Neural cell (in vitro differentiated cells): ENCODE data around the gene ZMAT3. TPM values are rescaled to one million over a fixed set of nuclear protein-coding genes. Genes with fewer than 3 reads are reported as not detected.
"Not testable (repeated sequence)": the region's sequence is repeated elsewhere in the genome, so short reads cannot be mapped to it uniquely, and the experiment has no call there.

Source experiments
- H2AFZ ChIP-seq: fragments of 200-600, 300-800 bp; sonication (generic), shearing (Covaris generic); 2 replicates; pipeline ENCODE4 v1.6.0; 2014; ENCODE audit warnings: low read depth, mild to moderate bottlenecking, antibody characterized with exemption, low read length, moderate library complexity
- H3F3A ChIP-seq: fragments of 200-600 bp; shearing (Covaris generic); 2 replicates; pipeline ENCODE4 v1.6.1; 2016; ENCODE audit warnings: mild to moderate bottlenecking, moderate library complexity, mixed read lengths, antibody characterized with exemption, low read length; ENCODE audit not compliant: insufficient read depth, poor library complexity, severe bottlenecking
- H3K27ac ChIP-seq: fragments of 200-600, 300-800 bp; sonication (generic), shearing (Covaris generic); 2 replicates; pipeline ENCODE4 v1.5.1; 2014; ENCODE audit warnings: mild to moderate bottlenecking, low read length, moderate library complexity
- H3K27me3 ChIP-seq: fragments of 300-800, 200-600 bp; sonication (generic), shearing (Covaris generic); 2 replicates; pipeline ENCODE4 v1.6.0; 2014; ENCODE audit warnings: mild to moderate bottlenecking, low read depth, low read length, moderate library complexity; ENCODE audit not compliant: insufficient read depth
- H3K36me3 ChIP-seq: fragments of 300-800, 200-600 bp; sonication (generic), shearing (Covaris generic); 2 replicates; pipeline ENCODE4 v1.5.1; 2014; ENCODE audit warnings: mild to moderate bottlenecking, antibody characterized with exemption, low read length, moderate library complexity; ENCODE audit not compliant: insufficient read depth
- H3K4me2 ChIP-seq: fragments of 300-800, 200-600 bp; sonication (generic), shearing (Covaris generic); 2 replicates; pipeline ENCODE4 v1.6.0; 2014; ENCODE audit warnings: mild to moderate bottlenecking, low read length
- H3K4me3 ChIP-seq: fragments of 300-800, 200-600 bp; sonication (generic), shearing (Covaris generic); 2 replicates; pipeline ENCODE4 v1.5.1; 2014; ENCODE audit warnings: mild to moderate bottlenecking, low read length, moderate library complexity
- H3K79me2 ChIP-seq: fragments of 200-600 bp; shearing (Covaris generic); replicated peaks from 2 replicates; pipeline ENCODE4 v1.6.0; 2014; ENCODE audit warnings: mild to moderate bottlenecking, low read length, moderate library complexity; ENCODE audit not compliant: insufficient read depth
- H3K9ac ChIP-seq: fragments of 300-800, 200-600 bp; sonication (generic), shearing (Covaris generic); 2 replicates; pipeline ENCODE4 v1.6.1; 2016; ENCODE audit warnings: mild to moderate bottlenecking, low read length, mixed read lengths
- H3K9me2 ChIP-seq: fragments of 200-600 bp; shearing (Covaris generic); 2 replicates; pipeline ENCODE4 v1.6.1; 2016; ENCODE audit warnings: mild to moderate bottlenecking, low read length, mixed read lengths; ENCODE audit not compliant: insufficient read depth
- H3K9me3 ChIP-seq: fragments of 200-600, 300-800 bp; sonication (generic), shearing (Covaris generic); 2 replicates; pipeline ENCODE4 v1.6.1; 2016; ENCODE audit warnings: mild to moderate bottlenecking, mixed run types, low read length, moderate library complexity, mixed read lengths
- H4K20me1 ChIP-seq: fragments of 200-600 bp; shearing (Covaris generic); 2 replicates; pipeline ENCODE4 v1.6.1; 2016; ENCODE audit warnings: mild to moderate bottlenecking, mixed run types; ENCODE audit not compliant: insufficient read depth
- EP300 ChIP-seq: fragments of 450-650 bp; conservative IDR thresholded peaks from 2 replicates; pipeline ENCODE4 v1.6.1; 2014; ENCODE audit warnings: antibody characterized with exemption, mild to moderate bottlenecking, moderate library complexity; ENCODE audit not compliant: poor library complexity, severe bottlenecking
- EZH2 ChIP-seq: fragments of 200-600, 300-800 bp; shearing (Covaris generic), sonication (generic); IDR thresholded peaks from 2 replicates; pipeline ENCODE4 v1.6.1; 2014; ENCODE audit warnings: antibody characterized with exemption, low read length, borderline replicate concordance, mild to moderate bottlenecking; ENCODE audit not compliant: insufficient read depth, poor library complexity, severe bottlenecking
- MXI1 ChIP-seq: fragments of 450-650 bp; conservative IDR thresholded peaks from 2 replicates; pipeline ENCODE4 v1.6.1; 2014; ENCODE audit warnings: antibody characterized with exemption, mild to moderate bottlenecking; ENCODE audit not compliant: poor library complexity, severe bottlenecking
- POLR2AphosphoS5 ChIP-seq: IDR thresholded peaks from 2 replicates; pipeline ENCODE4 v1.6.1; 2012
- RAD21 ChIP-seq: fragments of 450-650 bp; conservative IDR thresholded peaks from 2 replicates; pipeline ENCODE4 v1.6.1; 2014; ENCODE audit warnings: antibody characterized with exemption, mild to moderate bottlenecking, moderate library complexity
- SMC3 ChIP-seq: fragments of 450-650 bp; conservative IDR thresholded peaks from 2 replicates; pipeline ENCODE4 v1.6.1; 2014; ENCODE audit warnings: antibody characterized with exemption, mild to moderate bottlenecking, moderate library complexity; ENCODE audit not compliant: poor library complexity
- TAF1 ChIP-seq: IDR thresholded peaks from 2 replicates; pipeline ENCODE4 v1.6.1; 2012; ENCODE audit warnings: low read depth
- polyA minus RNA-seq: library from RNA; depleted of rRNA, polyadenylated mRNA; stranded (reverse); fragments of >200 nt; gene quantifications from 2 replicates; pipeline ENCODE4 v1.2.3, GENCODE V29; 2014
- polyA plus RNA-seq: library from polyadenylated mRNA; depleted of rRNA; stranded (reverse); fragments of >200 nt; gene quantifications from 2 replicates; pipeline ENCODE4 v1.2.3, GENCODE V29; 2014
- TF ChIP-seq, protein P1 (sequence below): fragments of 450-650 bp; IDR thresholded peaks from 2 replicates; pipeline ENCODE4 v1.5.1; 2014; ENCODE audit warnings: antibody characterized with exemption, mild to moderate bottlenecking, moderate library complexity; ENCODE audit not compliant: poor library complexity, severe bottlenecking
- TF ChIP-seq, protein P2 (sequence below): IDR thresholded peaks from 2 replicates; pipeline ENCODE4 v1.6.1; 2012; ENCODE audit warnings: borderline replicate concordance

The ZMAT3 gene, protein sequence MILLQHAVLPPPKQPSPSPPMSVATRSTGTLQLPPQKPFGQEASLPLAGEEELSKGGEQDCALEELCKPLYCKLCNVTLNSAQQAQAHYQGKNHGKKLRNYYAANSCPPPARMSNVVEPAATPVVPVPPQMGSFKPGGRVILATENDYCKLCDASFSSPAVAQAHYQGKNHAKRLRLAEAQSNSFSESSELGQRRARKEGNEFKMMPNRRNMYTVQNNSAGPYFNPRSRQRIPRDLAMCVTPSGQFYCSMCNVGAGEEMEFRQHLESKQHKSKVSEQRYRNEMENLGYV
- polyA plus RNA-seq (3.1 and 3.9 TPM in 2 replicates), polyA minus RNA-seq (9.0 and 12.2 TPM in 2 replicates)

- Histone ChIP-seq H3K36me3 (peaks cover 6% of the 10 kb centered on the region), H4K20me1 (no peaks in the 10 kb centered on the region), H3F3A (no peaks in the 10 kb centered on the region), H3K27ac (peak within 1 kb of the TSS; percentile 28), H3K9ac (peak within 1 kb of the TSS; percentile 65), H3K4me3 (peak within 1 kb of the TSS; percentile 73), H2AFZ (peak within 1 kb of the TSS; percentile 81), H3K79me2 (peaks cover 24% of the 10 kb centered on the region), H3K27me3 (no peaks in the 10 kb centered on the region), H3K4me2 (peak within 1 kb of the TSS; percentile 85), H3K9me2 (no peaks in the 10 kb centered on the region), H3K9me3 (no peaks in the 10 kb centered on the region)
- TF ChIP-seq POLR2AphosphoS5: peak; percentile 46
- TF ChIP-seq, protein P1, sequence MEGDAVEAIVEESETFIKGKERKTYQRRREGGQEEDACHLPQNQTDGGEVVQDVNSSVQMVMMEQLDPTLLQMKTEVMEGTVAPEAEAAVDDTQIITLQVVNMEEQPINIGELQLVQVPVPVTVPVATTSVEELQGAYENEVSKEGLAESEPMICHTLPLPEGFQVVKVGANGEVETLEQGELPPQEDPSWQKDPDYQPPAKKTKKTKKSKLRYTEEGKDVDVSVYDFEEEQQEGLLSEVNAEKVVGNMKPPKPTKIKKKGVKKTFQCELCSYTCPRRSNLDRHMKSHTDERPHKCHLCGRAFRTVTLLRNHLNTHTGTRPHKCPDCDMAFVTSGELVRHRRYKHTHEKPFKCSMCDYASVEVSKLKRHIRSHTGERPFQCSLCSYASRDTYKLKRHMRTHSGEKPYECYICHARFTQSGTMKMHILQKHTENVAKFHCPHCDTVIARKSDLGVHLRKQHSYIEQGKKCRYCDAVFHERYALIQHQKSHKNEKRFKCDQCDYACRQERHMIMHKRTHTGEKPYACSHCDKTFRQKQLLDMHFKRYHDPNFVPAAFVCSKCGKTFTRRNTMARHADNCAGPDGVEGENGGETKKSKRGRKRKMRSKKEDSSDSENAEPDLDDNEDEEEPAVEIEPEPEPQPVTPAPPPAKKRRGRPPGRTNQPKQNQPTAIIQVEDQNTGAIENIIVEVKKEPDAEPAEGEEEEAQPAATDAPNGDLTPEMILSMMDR: no peak
- TF ChIP-seq MXI1: peak; percentile 98
- no peak for TF ChIP-seq EZH2
- TF ChIP-seq, protein P2, sequence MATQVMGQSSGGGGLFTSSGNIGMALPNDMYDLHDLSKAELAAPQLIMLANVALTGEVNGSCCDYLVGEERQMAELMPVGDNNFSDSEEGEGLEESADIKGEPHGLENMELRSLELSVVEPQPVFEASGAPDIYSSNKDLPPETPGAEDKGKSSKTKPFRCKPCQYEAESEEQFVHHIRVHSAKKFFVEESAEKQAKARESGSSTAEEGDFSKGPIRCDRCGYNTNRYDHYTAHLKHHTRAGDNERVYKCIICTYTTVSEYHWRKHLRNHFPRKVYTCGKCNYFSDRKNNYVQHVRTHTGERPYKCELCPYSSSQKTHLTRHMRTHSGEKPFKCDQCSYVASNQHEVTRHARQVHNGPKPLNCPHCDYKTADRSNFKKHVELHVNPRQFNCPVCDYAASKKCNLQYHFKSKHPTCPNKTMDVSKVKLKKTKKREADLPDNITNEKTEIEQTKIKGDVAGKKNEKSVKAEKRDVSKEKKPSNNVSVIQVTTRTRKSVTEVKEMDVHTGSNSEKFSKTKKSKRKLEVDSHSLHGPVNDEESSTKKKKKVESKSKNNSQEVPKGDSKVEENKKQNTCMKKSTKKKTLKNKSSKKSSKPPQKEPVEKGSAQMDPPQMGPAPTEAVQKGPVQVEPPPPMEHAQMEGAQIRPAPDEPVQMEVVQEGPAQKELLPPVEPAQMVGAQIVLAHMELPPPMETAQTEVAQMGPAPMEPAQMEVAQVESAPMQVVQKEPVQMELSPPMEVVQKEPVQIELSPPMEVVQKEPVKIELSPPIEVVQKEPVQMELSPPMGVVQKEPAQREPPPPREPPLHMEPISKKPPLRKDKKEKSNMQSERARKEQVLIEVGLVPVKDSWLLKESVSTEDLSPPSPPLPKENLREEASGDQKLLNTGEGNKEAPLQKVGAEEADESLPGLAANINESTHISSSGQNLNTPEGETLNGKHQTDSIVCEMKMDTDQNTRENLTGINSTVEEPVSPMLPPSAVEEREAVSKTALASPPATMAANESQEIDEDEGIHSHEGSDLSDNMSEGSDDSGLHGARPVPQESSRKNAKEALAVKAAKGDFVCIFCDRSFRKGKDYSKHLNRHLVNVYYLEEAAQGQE: no peak
- peak; percentile 37 for TF ChIP-seq RAD21
- TF ChIP-seq TAF1: peak; percentile 50
- peak; percentile 51 for TF ChIP-seq EP300
- peak; percentile 51 for TF ChIP-seq SMC3
Measured at GRCh38 chr3:179071323-179072099, at the start of gene ZMAT3. Gene ZMAT3 (minus strand): TSS chr3:179071809. CDS start chr3:179067752, 4,057 bp downstream.

DNA sequence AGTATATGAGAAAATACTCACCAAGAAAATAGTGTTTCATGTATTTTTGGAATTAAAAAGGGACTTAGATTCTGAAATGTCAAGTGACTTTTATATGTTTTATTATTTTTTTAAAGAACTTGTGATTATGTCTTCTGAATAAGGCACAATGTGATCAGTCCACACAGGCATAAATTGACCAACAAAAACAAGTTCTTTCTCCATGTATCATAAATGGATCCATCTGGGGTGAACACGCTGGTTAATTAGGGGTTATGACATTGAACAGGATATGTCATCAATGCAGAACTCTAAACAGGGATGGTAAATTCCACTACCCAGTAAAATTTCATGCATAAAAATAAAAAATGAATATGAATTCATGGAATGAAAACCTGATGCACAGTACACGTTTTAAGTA lies 45.2 kb upstream of the ZMAT3 start:
- no peaks in the 10 kb centered on the region for H3K79me2 ChIP-seq
- no peak overlapping the region for H3K4me2 ChIP-seq
- H3K27me3 ChIP-seq: no peaks in the 10 kb centered on the region
- H3K4me3 ChIP-seq: no peak overlapping the region
- H3K36me3 ChIP-seq: no peaks in the 10 kb centered on the region
- no peaks in the 10 kb centered on the region for H4K20me1 ChIP-seq
- no peaks in the 10 kb centered on the region for H3F3A ChIP-seq
- H3K9ac ChIP-seq: no peak overlapping the region
- no peak overlapping the region for H2AFZ ChIP-seq
- TF ChIP-seq, protein P1: no peak
- TF ChIP-seq, protein P2: no peak
- H3K27ac ChIP-seq: no peak overlapping the region
- no peaks in the 10 kb centered on the region for H3K9me2 ChIP-seq
- no peaks in the 10 kb centered on the region for H3K9me3 ChIP-seq

- H3K27me3 ChIP-seq, H3K9me2 ChIP-seq, H3K4me2 ChIP-seq, H3K9ac ChIP-seq, H3K79me2 ChIP-seq, H3K36me3 ChIP-seq, H3K27ac ChIP-seq, H2AFZ ChIP-seq, H3K4me3 ChIP-seq, H3F3A ChIP-seq, H4K20me1 ChIP-seq, H3K9me3 ChIP-seq: not testable (repeated sequence)
Measured at GRCh38 chr3:179115444-179115843, 43.8 kb upstream of the ZMAT3 start.
